Upper lobe of left lung (tissue), 6 donors: ENCODE results near the gene PPM1N. TPM values are rescaled to one million over a fixed set of nuclear protein-coding genes. Genes with fewer than 3 reads are reported as not detected.

Experiments used
- ATAC-seq, 2 donors: fragments of 200-7000 bp; cut with Tn5 transposase; one replicate each; pipeline ENCODE4 v1.9.1; 2022; ENCODE audit warnings: mild to moderate bottlenecking in 2 of 2, moderate library complexity in 2 of 2; ENCODE audit not compliant: low FRiP score in 2 of 2
- DNase-seq, 2 donors: peaks; one replicate each; pipeline ENCODE4 v3.0.0-alpha.2; 2019 to 2020
- H3K27ac ChIP-seq, 4 donors: fragments of 200-600 bp; sonication (generic); one replicate each; pipeline ENCODE4 v1.5.1; 2016 to 2019
- H3K27me3 ChIP-seq, 4 donors: fragments of 200-600 bp; sonication (generic); one replicate each; pipeline ENCODE4 v1.5.1; 2017 to 2019
- H3K36me3 ChIP-seq, 4 donors: fragments of 200-600 bp; sonication (generic); one replicate each; pipeline ENCODE4 v1.5.1; 2016 to 2019
- H3K4me1 ChIP-seq, 4 donors: fragments of 200-600 bp; sonication (generic); one replicate each; pipeline ENCODE4 v1.5.1; 2018 to 2019
- H3K4me3 ChIP-seq, 4 donors: fragments of 200-600 bp; sonication (generic); one replicate each; pipeline ENCODE4 v1.5.1; 2017 to 2019; ENCODE audit warnings: mild to moderate bottlenecking in 2 of 4, moderate library complexity in 1 of 4
- H3K9me3 ChIP-seq, 4 donors: fragments of 200-600 bp; sonication (generic); one replicate each; pipeline ENCODE4 v1.5.1; 2018 to 2019
- CTCF ChIP-seq, 6 experiments: fragments of 450-650 bp in 4 of 6; fragments of 200-600 bp in 2 of 6; sonication (generic) in 2 of 6; IDR thresholded peaks; one replicate each; pipeline ENCODE4 v1.5.1; 2016 to 2019; ENCODE audit warnings: antibody characterized with exemption in 6 of 6
- EP300 ChIP-seq, 4 donors: sonication (generic); formaldehyde crosslinking; IDR thresholded peaks; one replicate each; pipeline ENCODE4 v1.5.1; 2017; ENCODE audit warnings: antibody characterized with exemption in 4 of 4, control low read depth in 2 of 4
- POLR2A ChIP-seq, 4 donors: fragments of 450-650 bp; IDR thresholded peaks; one replicate each; pipeline ENCODE4 v1.5.1; 2016 to 2017; ENCODE audit warnings: antibody characterized with exemption in 4 of 4, mild to moderate bottlenecking in 2 of 4
- POLR2AphosphoS5 ChIP-seq, 2 donors: sonication (generic); formaldehyde crosslinking; IDR thresholded peaks; one replicate each; pipeline ENCODE4 v1.5.1; 2017; ENCODE audit warnings: antibody characterized with exemption in 2 of 2
- WGBS, 2 donors: methylation state at CpG; one replicate each; pipeline ENCODE4 v1.1.5; 2017 to 2018; 5-methylcytosine and 5-hydroxymethylcytosine counted together
- total RNA-seq, 6 donors: library from RNA; depleted of rRNA in 4 of 6; stranded (reverse); fragments of >200 nt in 4 of 6; gene quantifications; one replicate each; pipeline versions ENCODE4 v1.1.0 to v1.2.1, GENCODE V29; 2016 to 2021
- donor health status: DM: no; HTN: no; CAD: no; lungs with moderate emphysema.
- donor health status: DM: no; HTN: yes; CAD: no; lungs with severe emphysema.

Gene PPM1N
- 1 to 10 TPM in 3 of 6 donors, under 1 TPM in 2, not detected in 1; 0.89 to 6.3 (median 1.1) TPM for total RNA-seq

- DNase-seq = peak in 1 of 2 donors; percentile 92
Observed at GRCh38 chr19:45498411-45499195, at the start of gene PPM1N. TSS of gene PPM1N (plus strand) at chr19:45498443. CDS start at chr19:45498473, 30 bp downstream.

GRCh38 chr19:45448887-45449299 is 49.4 kb upstream of the PPM1N start:
- no peak for DNase-seq
- no peak for ATAC-seq
- H3K27ac ChIP-seq = peak overlapping the region in 1 of 4 donors; percentile 93

More at GRCh38 chr19:45498411-45499195, at the start of gene PPM1N:
- TF ChIP-seq POLR2A (IDR thresholded peaks at IDR 0.05) (no peak), EP300 (IDR thresholded peaks at IDR 0.05) (no peak), CTCF (IDR thresholded peaks at IDR 0.05) (peak in 5 of 6 experiments; percentile 8 to 32 (median 22)), POLR2AphosphoS5 (IDR thresholded peaks at IDR 0.05) (no peak)
- H3K36me3 ChIP-seq = no peaks in the 10 kb centered on the region
- H3K4me1 ChIP-seq = peaks cover 34 to 42% (median 39%) of the 10 kb centered on the region in 4 donors
- peak within 1 kb of the TSS in 3 of 4 donors; percentile 71 to 87 (median 81) for H3K4me3 ChIP-seq
- 1 to 3% methylated on average over 23 to 34 of the region's 89 CpGs for WGBS, 2 donors
- H3K9me3 ChIP-seq = no peaks in the 10 kb centered on the region
- H3K27me3 ChIP-seq = peaks cover 0 to 22% (median under 1%) of the 10 kb centered on the region in 4 donors
- ATAC-seq = peak in 1 of 2 donors; percentile 12
- peak within 1 kb of the TSS in 2 of 4 donors; percentile 19 to 54 for H3K27ac ChIP-seq

GRCh38 chr19:45450012-45450333 is 48.3 kb upstream of the PPM1N start:
- DNase-seq (no peak), ATAC-seq (no peak)
- Histone ChIP-seq H3K27ac (peak overlapping the region; percentile 83 to 93 (median 88)), H3K36me3 (no peaks in the 10 kb centered on the region), H3K4me3 (peak overlapping the region; percentile 6 to 71 (median 64)), H3K9me3 (no peaks in the 10 kb centered on the region), H3K27me3 (no peaks in the 10 kb centered on the region), H3K4me1 (peaks cover 30 to 50% (median 41%) of the 10 kb centered on the region in 4 donors)
- 14 to 32% methylated on average over 5 of the region's 5 CpGs for WGBS, 2 donors
- TF ChIP-seq POLR2A (IDR thresholded peaks at IDR 0.05) (no peak), CTCF (IDR thresholded peaks at IDR 0.05) (no peak), POLR2AphosphoS5 (IDR thresholded peaks at IDR 0.05) (no peak), EP300 (IDR thresholded peaks at IDR 0.05) (no peak)

More at GRCh38 chr19:45448887-45449299, 49.4 kb upstream of the PPM1N start:
- 62 to 81% methylated on average over 7 of the region's 7 CpGs for WGBS, 2 donors
- H3K9me3 ChIP-seq = no peaks in the 10 kb centered on the region
- TF ChIP-seq POLR2A (IDR thresholded peaks at IDR 0.05) = no peak
- TF ChIP-seq POLR2AphosphoS5 (IDR thresholded peaks at IDR 0.05) = no peak
- no peak for TF ChIP-seq EP300 (IDR thresholded peaks at IDR 0.05)
- no peak for TF ChIP-seq CTCF (IDR thresholded peaks at IDR 0.05)
- H3K4me1 ChIP-seq = peaks cover 28 to 50% (median 42%) of the 10 kb centered on the region in 4 donors
- no peaks in the 10 kb centered on the region for H3K27me3 ChIP-seq
- no peak overlapping the region for H3K4me3 ChIP-seq
- no peaks in the 10 kb centered on the region for H3K36me3 ChIP-seq

GRCh38 chr19:45451131-45451849 is 47.0 kb upstream of the PPM1N start:
- TF ChIP-seq EP300 (IDR thresholded peaks at IDR 0.05) = no peak
- TF ChIP-seq POLR2AphosphoS5 (IDR thresholded peaks at IDR 0.05) = peak in 1 of 2 donors; percentile 39
- TF ChIP-seq POLR2A (IDR thresholded peaks at IDR 0.05) = peak in 1 of 4 donors; percentile 5
- H3K4me3 ChIP-seq = peak overlapping the region; percentile 55 to 71 (median 64)
- H3K9me3 ChIP-seq = no peaks in the 10 kb centered on the region
- peak; percentile 1 to 14 for ATAC-seq
- no peak for DNase-seq
- H3K4me1 ChIP-seq = peaks cover 42 to 59% (median 48%) of the 10 kb centered on the region in 4 donors
- peak overlapping the region; percentile 84 to 93 (median 92) for H3K27ac ChIP-seq
- WGBS, 2 donors = 3 to 7% methylated on average over 13 to 28 of the region's 28 CpGs
- H3K27me3 ChIP-seq = no peaks in the 10 kb centered on the region
- no peaks in the 10 kb centered on the region for H3K36me3 ChIP-seq

- Histone ChIP-seq H3K27me3 (no peaks in the 10 kb centered on the region), H3K27ac (peak overlapping the region in 2 of 4 donors; percentile 92 to 93), H3K4me3 (no peak overlapping the region), H3K36me3 (no peaks in the 10 kb centered on the region), H3K9me3 (no peaks in the 10 kb centered on the region), H3K4me1 (peaks cover 46 to 65% (median 51%) of the 10 kb centered on the region in 4 donors)
- no peak for ATAC-seq
- no peak for TF ChIP-seq EP300 (IDR thresholded peaks at IDR 0.05)
- no peak for TF ChIP-seq POLR2A (IDR thresholded peaks at IDR 0.05)
- no peak for TF ChIP-seq POLR2AphosphoS5 (IDR thresholded peaks at IDR 0.05)
- TF ChIP-seq CTCF (IDR thresholded peaks at IDR 0.05) = no peak
- 73 to 75% methylated on average over 12 of the region's 12 CpGs for WGBS, 2 donors
- no peak for DNase-seq
Observed at GRCh38 chr19:45451850-45452387, 46.3 kb upstream of the PPM1N start.
